Chondrocyte (in vitro differentiated cells): ENCODE results near the gene VMAC. TPM values are rescaled to one million over a fixed set of nuclear protein-coding genes. Genes with fewer than 3 reads are reported as not detected.

Source experiments
- DNase-seq: peaks from one replicate; pipeline ENCODE4 v3.0.0; 2021; ENCODE audit warnings: mixed read lengths, low spot score
- H3K27ac Mint-ChIP-seq: one replicate; pipeline ENCODE4 v1.8.0; 2021; ENCODE audit warnings: mild to moderate bottlenecking, moderate library complexity, mixed read lengths; ENCODE audit not compliant: unreplicated experiment
- H3K27me3 Mint-ChIP-seq: 2 replicates; pipeline ENCODE4 v1.8.0; 2021; ENCODE audit warnings: low read depth, mixed read lengths
- H3K36me3 Mint-ChIP-seq: 2 replicates; pipeline ENCODE4 v1.8.0; 2021; ENCODE audit warnings: low read depth, mixed read lengths
- H3K4me1 Mint-ChIP-seq: 2 replicates; pipeline ENCODE4 v1.8.0; 2021; ENCODE audit warnings: low read depth, mild to moderate bottlenecking, mixed read lengths
- H3K4me3 Mint-ChIP-seq: one replicate; pipeline ENCODE4 v1.8.0; 2021; ENCODE audit warnings: mild to moderate bottlenecking, moderate library complexity, mixed read lengths; ENCODE audit not compliant: unreplicated experiment
- H3K9me3 Mint-ChIP-seq: 2 replicates; pipeline ENCODE4 v1.8.0; 2021; ENCODE audit warnings: low read depth, mixed read lengths
- total RNA-seq: library from RNA; stranded (reverse); gene quantifications from 3 replicates; pipeline ENCODE4 v1.2.1, GENCODE V29; 2021
- TF ChIP-seq, protein P1 (sequence below): fragments of 200-600 bp; sonication (generic); IDR thresholded peaks from 2 replicates; pipeline ENCODE4 v1.5.0; 2021; ENCODE audit warnings: antibody characterized with exemption, mild to moderate bottlenecking, moderate library complexity

VMAC gene
- total RNA-seq, 1 donor from 2014 or later = 6.1 TPM

DNA sequence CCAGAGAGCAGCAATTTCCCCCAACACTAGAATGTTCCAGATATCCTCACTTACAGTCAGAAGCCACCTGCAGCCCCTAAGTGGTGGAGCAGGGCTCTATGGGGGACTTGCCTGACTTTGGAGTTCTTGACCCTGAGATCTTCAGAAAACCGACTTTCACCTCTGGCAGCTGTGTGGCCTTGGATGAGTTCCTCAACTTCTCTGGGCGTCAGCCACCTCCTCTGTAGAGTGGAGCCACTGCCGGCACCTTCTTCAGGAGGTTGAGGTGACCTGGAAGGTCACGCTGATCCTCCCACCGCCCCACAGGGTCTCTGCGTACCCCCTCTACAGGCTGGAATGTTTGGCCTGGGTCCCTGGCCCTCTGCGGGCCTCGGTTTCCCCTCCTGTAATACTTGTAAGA, 27.2 kb upstream of the VMAC start:
- H3K36me3 Mint-ChIP-seq = no peaks in the 10 kb centered on the region

DNA sequence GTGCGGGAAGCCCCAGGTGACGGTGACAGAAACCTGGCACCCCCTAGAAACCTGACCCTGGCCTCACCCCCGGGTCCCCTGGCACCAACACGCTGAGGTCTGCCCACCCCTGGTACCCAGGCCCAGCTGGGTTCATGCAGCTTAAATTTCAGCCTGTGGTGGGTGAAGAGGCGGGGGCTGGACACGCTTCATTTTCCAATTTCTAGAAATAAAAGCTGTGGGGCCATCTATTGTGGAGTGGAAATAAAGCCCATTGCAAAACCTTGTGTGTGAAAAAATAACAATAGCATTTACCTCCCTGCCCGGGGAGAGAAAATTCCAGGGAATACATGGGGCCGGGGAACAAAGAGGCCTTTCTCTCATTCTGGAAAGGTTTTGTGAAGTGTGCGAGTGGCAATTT, 26.8 kb upstream of the VMAC start:
- no peak overlapping the region for H3K4me3 Mint-ChIP-seq
- H3K27me3 Mint-ChIP-seq = no peaks in the 10 kb centered on the region
- H3K4me1 Mint-ChIP-seq = peaks cover 13% of the 10 kb centered on the region
- H3K9me3 Mint-ChIP-seq = no peaks in the 10 kb centered on the region
- no peak for DNase-seq
- H3K27ac Mint-ChIP-seq = no peak overlapping the region
- TF ChIP-seq, protein P1, sequence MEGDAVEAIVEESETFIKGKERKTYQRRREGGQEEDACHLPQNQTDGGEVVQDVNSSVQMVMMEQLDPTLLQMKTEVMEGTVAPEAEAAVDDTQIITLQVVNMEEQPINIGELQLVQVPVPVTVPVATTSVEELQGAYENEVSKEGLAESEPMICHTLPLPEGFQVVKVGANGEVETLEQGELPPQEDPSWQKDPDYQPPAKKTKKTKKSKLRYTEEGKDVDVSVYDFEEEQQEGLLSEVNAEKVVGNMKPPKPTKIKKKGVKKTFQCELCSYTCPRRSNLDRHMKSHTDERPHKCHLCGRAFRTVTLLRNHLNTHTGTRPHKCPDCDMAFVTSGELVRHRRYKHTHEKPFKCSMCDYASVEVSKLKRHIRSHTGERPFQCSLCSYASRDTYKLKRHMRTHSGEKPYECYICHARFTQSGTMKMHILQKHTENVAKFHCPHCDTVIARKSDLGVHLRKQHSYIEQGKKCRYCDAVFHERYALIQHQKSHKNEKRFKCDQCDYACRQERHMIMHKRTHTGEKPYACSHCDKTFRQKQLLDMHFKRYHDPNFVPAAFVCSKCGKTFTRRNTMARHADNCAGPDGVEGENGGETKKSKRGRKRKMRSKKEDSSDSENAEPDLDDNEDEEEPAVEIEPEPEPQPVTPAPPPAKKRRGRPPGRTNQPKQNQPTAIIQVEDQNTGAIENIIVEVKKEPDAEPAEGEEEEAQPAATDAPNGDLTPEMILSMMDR = no peak
- no peaks in the 10 kb centered on the region for H3K36me3 Mint-ChIP-seq

More for the DNA sequence above, 27.2 kb upstream of the VMAC start:
- DNase-seq = no peak
- peaks cover 13% of the 10 kb centered on the region for H3K4me1 Mint-ChIP-seq
- TF ChIP-seq, protein P1 = no peak
- no peak overlapping the region for H3K27ac Mint-ChIP-seq
- H3K27me3 Mint-ChIP-seq = no peaks in the 10 kb centered on the region
- no peaks in the 10 kb centered on the region for H3K9me3 Mint-ChIP-seq
- H3K4me3 Mint-ChIP-seq = no peak overlapping the region

DNA sequence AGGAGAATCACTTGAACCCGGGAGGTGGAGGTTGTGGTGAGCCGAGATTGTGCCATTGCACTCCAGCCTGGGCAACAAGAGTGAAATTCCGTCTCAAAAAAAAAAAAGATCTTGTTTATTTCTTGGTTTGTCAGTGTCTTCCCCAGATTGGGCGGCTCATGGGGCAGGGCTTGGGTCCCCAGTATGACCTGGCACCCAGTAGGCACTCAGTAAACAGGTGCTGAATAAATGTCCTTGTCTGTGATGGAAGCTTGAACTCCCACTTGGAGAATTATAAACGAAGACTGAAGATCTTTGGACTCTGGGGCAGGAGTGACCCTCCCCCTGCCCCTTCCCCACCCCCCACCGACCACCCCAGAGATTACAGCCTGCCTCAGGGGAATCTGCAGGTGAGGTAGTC, 24.5 kb upstream of the VMAC start:
- DNase-seq = no peak
- H3K27me3 Mint-ChIP-seq = no peaks in the 10 kb centered on the region
- H3K9me3 Mint-ChIP-seq = no peaks in the 10 kb centered on the region
- H3K36me3 Mint-ChIP-seq = no peaks in the 10 kb centered on the region
- TF ChIP-seq, protein P1 = no peak
- no peak overlapping the region for H3K4me3 Mint-ChIP-seq
- no peak overlapping the region for H3K27ac Mint-ChIP-seq
- H3K4me1 Mint-ChIP-seq = peaks cover 18% of the 10 kb centered on the region

DNA sequence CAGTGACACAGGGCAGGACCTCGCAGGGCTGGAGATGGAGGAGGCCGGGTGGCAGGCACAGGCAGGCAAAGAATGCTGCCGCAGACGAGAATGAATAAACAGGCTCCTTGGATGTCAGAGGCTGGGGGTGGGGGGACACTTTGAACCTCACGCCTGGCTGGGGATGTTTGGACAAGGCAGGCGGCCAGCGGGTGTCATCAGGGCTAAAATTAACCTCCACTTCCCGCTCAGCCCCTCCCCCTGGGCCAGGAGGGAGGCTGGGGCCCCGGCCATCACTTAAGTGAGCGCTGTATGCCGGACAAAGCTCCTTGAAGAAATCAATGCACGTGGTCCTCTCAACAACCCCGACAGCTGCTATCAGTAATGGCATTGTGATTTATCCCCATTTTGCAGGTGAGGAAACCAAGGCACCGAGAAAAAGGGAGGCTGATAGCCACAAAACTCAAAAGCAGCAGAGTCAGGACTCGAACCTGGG, 24.0 kb upstream of the VMAC start:
- H3K27me3 Mint-ChIP-seq = no peaks in the 10 kb centered on the region
- no peaks in the 10 kb centered on the region for H3K36me3 Mint-ChIP-seq
- peaks cover 18% of the 10 kb centered on the region for H3K4me1 Mint-ChIP-seq
- no peak overlapping the region for H3K27ac Mint-ChIP-seq
- H3K4me3 Mint-ChIP-seq = no peak overlapping the region
- DNase-seq = no peak
- no peaks in the 10 kb centered on the region for H3K9me3 Mint-ChIP-seq
- TF ChIP-seq, protein P1 = no peak

DNA sequence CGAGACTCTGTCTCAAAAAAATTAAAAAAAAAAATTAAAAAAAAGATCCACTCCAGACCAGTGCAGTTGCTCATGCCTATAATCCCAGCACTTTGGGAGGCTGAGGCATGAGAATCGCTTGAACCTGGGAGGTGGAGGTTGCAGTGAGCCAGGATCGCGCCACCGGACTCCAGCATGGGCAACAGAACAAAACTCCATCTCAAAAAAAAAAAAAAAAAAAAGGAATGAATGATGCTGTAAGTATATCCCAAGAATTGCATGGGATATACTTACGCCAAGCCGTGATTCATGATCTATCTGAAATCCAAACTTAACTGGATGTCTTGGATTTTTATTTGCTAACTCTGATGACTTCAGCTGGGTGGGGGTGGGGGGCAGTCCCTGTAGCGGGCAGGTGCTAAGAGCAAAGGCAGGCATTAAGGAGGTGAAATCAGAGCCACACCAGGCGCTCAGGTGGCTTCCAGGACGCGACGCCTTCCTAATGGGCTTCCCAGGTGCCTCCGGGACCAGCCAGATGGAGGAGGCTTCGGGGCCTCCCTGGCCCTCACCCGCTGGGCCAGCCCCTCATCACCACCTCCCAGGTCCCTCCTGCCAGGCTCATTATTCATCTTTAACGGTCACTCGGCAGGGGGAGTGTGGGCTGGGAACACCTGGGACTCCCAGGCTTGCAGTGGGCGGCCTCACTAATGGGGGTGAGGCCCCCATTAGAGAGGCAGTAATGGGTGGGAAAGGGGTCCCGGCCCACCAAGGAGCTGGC, 23.0 kb upstream of the VMAC start:
- Mint-ChIP-seq H3K4me3 (no peak overlapping the region), H3K36me3 (no peaks in the 10 kb centered on the region), H3K27me3 (no peaks in the 10 kb centered on the region), H3K27ac (no peak overlapping the region), H3K9me3 (no peaks in the 10 kb centered on the region), H3K4me1 (peaks cover 18% of the 10 kb centered on the region)
- TF ChIP-seq, protein P1 = no peak
- DNase-seq = no peak
